ENCODE measurements around the gene ANKRD18B. TPM values are rescaled to one million over a fixed set of nuclear protein-coding genes. Genes with fewer than 3 reads are reported as not detected.
"Not testable (repeated sequence)": the region's sequence is repeated elsewhere in the genome, so short reads cannot be mapped to it uniquely, and the experiment has no call there.

Gene ANKRD18B
- total and polyA plus RNA-seq, 5 donors from 2014 or later: not detected

DNA sequence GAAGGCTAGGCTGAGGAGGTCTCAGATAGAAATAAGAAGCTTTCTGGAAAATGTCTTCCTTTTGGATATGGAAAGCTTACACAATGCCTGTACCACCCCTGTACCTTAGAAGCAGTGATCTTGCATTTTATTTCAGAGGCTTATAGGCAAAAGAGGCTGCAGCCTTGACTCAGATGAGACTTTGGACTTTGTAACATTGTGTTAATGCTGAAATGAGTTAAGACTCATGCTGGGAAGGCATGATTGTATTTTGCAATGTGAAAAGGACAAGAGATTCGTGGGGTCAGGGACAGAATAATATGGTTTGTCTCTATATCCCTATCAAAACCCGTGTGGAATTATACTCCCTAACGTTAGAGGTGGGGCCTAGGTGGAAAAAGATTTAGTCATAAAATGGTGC, 53.7 kb downstream of the ANKRD18B start:
- DNase-seq; ATAC-seq (ENCODE audit: low read depth in 2 of 2); H3K27ac ChIP-seq (ENCODE audit: insufficient read depth, low read length, poor library complexity, severe bottlenecking); H3K4me1 Mint-ChIP-seq; H3K9me3 Mint-ChIP-seq; H3K4me1 ChIP-seq (ENCODE audit: control insufficient read depth, insufficient read depth, low read length, poor library complexity, severe bottlenecking); H3K4me3 Mint-ChIP-seq; H3K4me3 ChIP-seq (ENCODE audit: low read depth, low read length); H3K9me3 ChIP-seq (ENCODE audit: control insufficient read depth in 2 of 2, low read length in 2 of 2); H3K36me3 ChIP-seq (ENCODE audit: control insufficient read depth, insufficient read depth, low read length); H3K27me3 Mint-ChIP-seq; H3K27ac Mint-ChIP-seq; H3K36me3 Mint-ChIP-seq; H3K27me3 ChIP-seq (ENCODE audit: control insufficient read depth, insufficient read depth, low read length): not testable (repeated sequence)

GRCh38 chr9:33579996-33580395, 55.9 kb downstream of the ANKRD18B start:
- DNase-seq; H3K27me3 ChIP-seq (ENCODE audit: control insufficient read depth, insufficient read depth, low read length); H3K27ac ChIP-seq (ENCODE audit: insufficient read depth, low read length, poor library complexity, severe bottlenecking); H3K4me1 ChIP-seq (ENCODE audit: control insufficient read depth, insufficient read depth, low read length, poor library complexity, severe bottlenecking); ATAC-seq (ENCODE audit: low read depth in 2 of 2); H3K27ac Mint-ChIP-seq; H3K36me3 ChIP-seq (ENCODE audit: control insufficient read depth, insufficient read depth, low read length); H3K36me3 Mint-ChIP-seq; H3K9me3 ChIP-seq (ENCODE audit: control insufficient read depth in 2 of 2, low read length in 2 of 2); H3K4me3 Mint-ChIP-seq; H3K4me1 Mint-ChIP-seq; H3K4me3 ChIP-seq (ENCODE audit: low read depth, low read length); H3K9me3 Mint-ChIP-seq; H3K27me3 Mint-ChIP-seq: not testable (repeated sequence)

DNA sequence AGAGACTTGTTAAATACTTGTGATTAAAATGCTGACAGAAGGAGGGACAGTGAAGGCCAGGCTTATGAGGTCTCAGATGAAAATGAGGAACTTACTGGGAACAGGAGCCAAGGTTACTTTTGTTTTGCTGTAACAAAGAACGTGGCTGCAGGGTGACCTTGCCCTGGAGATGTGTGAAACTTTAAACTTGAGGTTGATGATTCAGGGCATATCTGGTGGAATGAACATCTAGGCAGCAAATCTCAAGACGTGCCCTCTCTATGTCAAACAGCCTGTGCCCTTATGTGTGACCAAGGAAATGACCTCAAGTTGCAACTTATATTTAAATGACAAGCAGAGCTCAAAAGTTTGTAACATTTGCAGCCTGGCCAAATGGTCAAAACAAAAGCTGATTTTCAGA, 58.6 kb downstream of the ANKRD18B start:
- not testable (repeated sequence) for H3K9me3 Mint-ChIP-seq; H3K27ac Mint-ChIP-seq; H3K4me1 ChIP-seq (ENCODE audit: control insufficient read depth, insufficient read depth, low read length, poor library complexity, severe bottlenecking); ATAC-seq (ENCODE audit: low read depth in 2 of 2); H3K36me3 ChIP-seq (ENCODE audit: control insufficient read depth, insufficient read depth, low read length); DNase-seq; H3K27me3 Mint-ChIP-seq; H3K4me1 Mint-ChIP-seq; H3K4me3 ChIP-seq (ENCODE audit: low read depth, low read length); H3K4me3 Mint-ChIP-seq; H3K27ac ChIP-seq (ENCODE audit: insufficient read depth, low read length, poor library complexity, severe bottlenecking); H3K36me3 Mint-ChIP-seq; H3K9me3 ChIP-seq (ENCODE audit: control insufficient read depth in 2 of 2, low read length in 2 of 2); H3K27me3 ChIP-seq (ENCODE audit: control insufficient read depth, insufficient read depth, low read length)

DNA sequence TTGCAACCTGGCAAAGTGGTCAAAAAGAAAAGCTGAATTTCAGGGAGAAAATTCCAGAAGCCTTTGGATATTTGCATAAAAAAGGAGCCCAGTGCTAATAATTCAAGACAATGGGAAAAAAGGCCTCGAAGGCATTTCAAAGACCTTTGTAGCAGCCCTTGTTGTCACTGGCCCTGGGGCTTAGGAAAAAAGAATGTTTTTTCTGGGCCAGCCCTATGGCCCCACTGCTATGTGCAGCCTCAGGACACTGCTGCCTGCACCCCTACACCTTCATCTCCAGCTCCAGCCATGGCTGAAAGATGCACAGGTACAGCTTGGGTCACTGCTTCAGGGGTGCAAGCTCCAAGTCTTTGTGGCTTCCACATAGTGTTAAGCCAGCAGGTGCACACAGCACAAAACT, 62.1 kb downstream of the ANKRD18B start:
- not testable (repeated sequence) for H3K9me3 Mint-ChIP-seq; H3K4me1 ChIP-seq (ENCODE audit: control insufficient read depth, insufficient read depth, low read length, poor library complexity, severe bottlenecking); H3K4me3 Mint-ChIP-seq; H3K9me3 ChIP-seq (ENCODE audit: control insufficient read depth in 2 of 2, low read length in 2 of 2); H3K36me3 Mint-ChIP-seq; H3K4me1 Mint-ChIP-seq; H3K36me3 ChIP-seq (ENCODE audit: control insufficient read depth, insufficient read depth, low read length); H3K27ac Mint-ChIP-seq; ATAC-seq (ENCODE audit: low read depth in 2 of 2); H3K27ac ChIP-seq (ENCODE audit: insufficient read depth, low read length, poor library complexity, severe bottlenecking); H3K4me3 ChIP-seq (ENCODE audit: low read depth, low read length); H3K27me3 ChIP-seq (ENCODE audit: control insufficient read depth, insufficient read depth, low read length); DNase-seq
- peaks cover 17% of the 10 kb centered on the region for H3K27me3 Mint-ChIP-seq

DNA sequence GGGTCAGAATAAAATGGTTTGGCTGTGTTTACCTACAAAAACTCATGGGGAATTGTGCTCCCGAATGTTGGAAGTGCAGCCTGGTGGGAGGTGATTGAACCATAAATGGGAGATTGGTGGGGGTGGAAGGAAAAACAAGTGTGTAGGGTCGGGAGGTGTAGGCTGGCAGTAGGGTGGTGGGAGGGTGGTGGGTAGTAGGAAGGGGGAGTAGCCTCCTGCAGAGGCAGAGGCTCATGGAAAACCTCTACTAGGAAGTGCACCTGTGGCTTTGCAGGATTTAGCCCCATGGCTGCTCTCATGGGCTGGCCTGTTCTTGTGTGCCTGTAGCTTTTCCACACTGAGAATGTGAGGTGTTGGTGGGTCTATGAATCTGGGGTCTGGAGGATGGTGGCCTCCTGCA, 63.7 kb downstream of the ANKRD18B start:
- H3K27me3 ChIP-seq (ENCODE audit: control insufficient read depth, insufficient read depth, low read length); H3K27ac Mint-ChIP-seq; H3K4me3 ChIP-seq (ENCODE audit: low read depth, low read length); H3K36me3 ChIP-seq (ENCODE audit: control insufficient read depth, insufficient read depth, low read length); H3K9me3 Mint-ChIP-seq; H3K9me3 ChIP-seq (ENCODE audit: control insufficient read depth in 2 of 2, low read length in 2 of 2); ATAC-seq (ENCODE audit: low read depth in 2 of 2); H3K4me1 Mint-ChIP-seq; H3K36me3 Mint-ChIP-seq; H3K4me3 Mint-ChIP-seq; H3K27ac ChIP-seq (ENCODE audit: insufficient read depth, low read length, poor library complexity, severe bottlenecking); DNase-seq; H3K4me1 ChIP-seq (ENCODE audit: control insufficient read depth, insufficient read depth, low read length, poor library complexity, severe bottlenecking): not testable (repeated sequence)
- H3K27me3 Mint-ChIP-seq: peaks cover 19% of the 10 kb centered on the region

- not testable (repeated sequence) for H3K27me3 ChIP-seq (ENCODE audit: control insufficient read depth, insufficient read depth, low read length); H3K4me3 Mint-ChIP-seq; H3K36me3 Mint-ChIP-seq; H3K36me3 ChIP-seq (ENCODE audit: control insufficient read depth, insufficient read depth, low read length); H3K4me1 ChIP-seq (ENCODE audit: control insufficient read depth, insufficient read depth, low read length, poor library complexity, severe bottlenecking); H3K4me3 ChIP-seq (ENCODE audit: low read depth, low read length); H3K9me3 ChIP-seq (ENCODE audit: control insufficient read depth in 2 of 2, low read length in 2 of 2); H3K27ac ChIP-seq (ENCODE audit: insufficient read depth, low read length, poor library complexity, severe bottlenecking); ATAC-seq (ENCODE audit: low read depth in 2 of 2); H3K4me1 Mint-ChIP-seq; DNase-seq; H3K27ac Mint-ChIP-seq; H3K9me3 Mint-ChIP-seq
- H3K27me3 Mint-ChIP-seq: peaks cover 19% of the 10 kb centered on the region
Observed at GRCh38 chr9:33588876-33589275, 64.8 kb downstream of the ANKRD18B start.

- not testable (repeated sequence) for H3K4me1 Mint-ChIP-seq; H3K9me3 ChIP-seq (ENCODE audit: control insufficient read depth in 2 of 2, low read length in 2 of 2); H3K4me1 ChIP-seq (ENCODE audit: control insufficient read depth, insufficient read depth, low read length, poor library complexity, severe bottlenecking); H3K36me3 ChIP-seq (ENCODE audit: control insufficient read depth, insufficient read depth, low read length); H3K4me3 ChIP-seq (ENCODE audit: low read depth, low read length); DNase-seq; H3K36me3 Mint-ChIP-seq; H3K4me3 Mint-ChIP-seq; H3K9me3 Mint-ChIP-seq; H3K27me3 ChIP-seq (ENCODE audit: control insufficient read depth, insufficient read depth, low read length); H3K27ac Mint-ChIP-seq; H3K27ac ChIP-seq (ENCODE audit: insufficient read depth, low read length, poor library complexity, severe bottlenecking); ATAC-seq (ENCODE audit: low read depth in 2 of 2)
- H3K27me3 Mint-ChIP-seq: peaks cover 19% of the 10 kb centered on the region
Observed at GRCh38 chr9:33590857-33591256, 66.8 kb downstream of the ANKRD18B start.

DNA sequence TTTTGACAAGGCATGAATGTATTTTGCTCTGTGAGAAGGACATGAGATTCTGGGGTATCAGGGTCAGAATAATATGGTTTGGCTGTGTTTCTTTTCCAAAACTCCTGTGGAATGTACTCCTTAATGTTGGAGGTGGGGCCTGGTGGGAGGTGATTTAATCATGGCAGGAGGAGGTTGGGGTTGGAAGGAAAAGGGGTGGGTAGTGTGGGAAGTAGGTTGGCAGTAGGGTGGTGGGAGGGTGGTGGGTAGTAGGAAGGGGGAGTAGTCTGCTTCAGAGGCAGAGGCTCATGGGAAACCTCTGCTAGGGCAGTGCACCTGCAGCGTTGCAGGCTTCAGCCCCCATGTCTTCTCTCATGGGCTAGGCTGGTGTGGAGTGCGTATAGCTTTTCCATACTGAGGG, 72.9 kb downstream of the ANKRD18B start:
- H3K27ac Mint-ChIP-seq: peak overlapping the region in 1 of 3 donors; percentile 76

More for the DNA sequence above, 72.9 kb downstream of the ANKRD18B start:
- H3K4me1 ChIP-seq (ENCODE audit: control insufficient read depth, insufficient read depth, low read length, poor library complexity, severe bottlenecking); H3K4me3 ChIP-seq (ENCODE audit: low read depth, low read length); H3K4me3 Mint-ChIP-seq; ATAC-seq (ENCODE audit: low read depth in 2 of 2); H3K27ac ChIP-seq (ENCODE audit: insufficient read depth, low read length, poor library complexity, severe bottlenecking); H3K36me3 Mint-ChIP-seq; DNase-seq; H3K36me3 ChIP-seq (ENCODE audit: control insufficient read depth, insufficient read depth, low read length); H3K4me1 Mint-ChIP-seq; H3K27me3 Mint-ChIP-seq; H3K9me3 Mint-ChIP-seq; H3K27me3 ChIP-seq (ENCODE audit: control insufficient read depth, insufficient read depth, low read length); H3K9me3 ChIP-seq (ENCODE audit: control insufficient read depth in 2 of 2, low read length in 2 of 2): not testable (repeated sequence)

Measured in CD4-positive, CD25-positive, alpha-beta regulatory T cell (primary cell).